HG02970 (cell line): ENCODE measurements around the gene BMP2K.

Experiments used
- ATAC-seq: cut with Tn5 transposase; IDR thresholded peaks from one replicate; pipeline ENCODE4 v1.9.1; 2021; ENCODE audit warnings: mild to moderate bottlenecking, moderate library complexity, moderate number of reproducible peaks; ENCODE audit not compliant: unreplicated experiment, low FRiP score

Gene BMP2K

DNA sequence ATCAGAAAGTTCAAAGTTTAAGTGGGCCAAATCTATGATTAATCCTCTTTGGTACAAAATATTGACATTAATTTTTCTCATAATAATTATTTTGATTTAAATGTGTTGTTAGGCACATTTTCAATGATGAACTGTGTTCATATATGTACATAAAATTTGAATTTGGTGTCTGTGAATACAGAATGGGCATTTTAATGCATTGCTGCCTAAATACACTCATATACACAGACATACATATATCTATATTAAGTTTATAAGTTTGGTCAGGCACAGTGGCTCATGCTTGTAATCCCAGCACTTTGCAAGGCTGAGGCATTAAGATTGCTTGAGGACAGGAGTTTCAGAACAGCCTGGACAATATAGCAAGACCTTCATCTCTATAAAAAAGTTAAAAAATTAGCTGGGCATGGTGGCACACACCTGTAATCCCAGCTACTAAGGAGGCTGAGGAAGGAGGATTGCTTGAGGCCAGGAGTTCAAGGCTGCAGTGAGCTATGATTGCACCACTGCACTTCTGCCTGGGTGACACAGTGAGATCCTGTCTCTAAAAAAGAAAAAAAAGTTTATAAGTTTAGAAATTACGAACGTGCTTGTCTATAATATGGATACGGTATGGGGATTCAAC, 12.3 kb upstream of the BMP2K start:
- no peak for ATAC-seq

- ATAC-seq, result no peak
Observed at GRCh38 chr4:78764498-78764961, 11.6 kb upstream of the BMP2K start.

DNA sequence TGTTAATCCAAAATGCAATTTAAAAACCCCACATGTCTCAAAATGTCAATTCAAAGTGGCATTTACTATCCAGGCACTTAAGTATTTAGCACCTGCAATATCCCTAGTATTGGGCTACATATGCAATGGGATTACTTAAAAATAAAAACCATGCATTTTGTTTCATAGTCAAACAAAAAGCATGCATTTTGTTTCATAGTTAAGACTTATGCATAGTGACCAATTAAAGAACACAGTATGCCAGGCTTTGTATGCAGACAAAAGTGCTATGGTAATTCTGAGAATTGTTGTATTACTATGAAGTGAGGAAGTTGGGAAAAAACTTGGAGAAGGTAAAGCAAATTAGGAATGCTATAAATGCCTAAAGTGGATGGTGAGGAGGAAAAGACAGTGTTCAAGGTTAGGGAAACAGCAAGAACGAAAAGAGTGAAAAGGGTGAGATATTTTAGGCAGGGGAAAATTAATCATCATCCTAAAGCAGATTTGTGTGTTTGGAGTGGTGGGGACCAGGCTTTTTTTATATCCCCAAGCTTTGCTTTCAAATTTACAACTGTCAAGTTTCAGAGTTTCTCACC, 10.6 kb upstream of the BMP2K start:
- ATAC-seq, result no peak

DNA sequence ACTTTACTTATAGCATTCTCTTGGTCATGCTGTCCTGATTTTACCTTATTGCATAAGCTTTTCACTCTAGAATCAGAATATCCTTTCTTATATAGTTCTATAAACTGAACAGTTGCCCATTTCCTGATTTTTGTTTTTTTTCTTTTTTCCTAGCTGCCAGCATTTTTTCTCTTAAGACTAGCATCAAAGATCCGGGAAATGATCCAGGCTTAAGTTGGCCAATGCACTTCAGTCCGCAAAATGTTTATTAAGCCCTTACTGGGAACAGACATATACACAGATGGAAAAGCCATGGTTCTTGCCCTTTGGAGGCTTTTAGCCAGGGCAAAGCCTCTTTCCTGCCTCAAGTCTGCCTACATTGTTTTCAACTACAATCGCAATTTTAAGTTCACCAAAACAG, 10.1 kb upstream of the BMP2K start:
- ATAC-seq, result no peak

DNA sequence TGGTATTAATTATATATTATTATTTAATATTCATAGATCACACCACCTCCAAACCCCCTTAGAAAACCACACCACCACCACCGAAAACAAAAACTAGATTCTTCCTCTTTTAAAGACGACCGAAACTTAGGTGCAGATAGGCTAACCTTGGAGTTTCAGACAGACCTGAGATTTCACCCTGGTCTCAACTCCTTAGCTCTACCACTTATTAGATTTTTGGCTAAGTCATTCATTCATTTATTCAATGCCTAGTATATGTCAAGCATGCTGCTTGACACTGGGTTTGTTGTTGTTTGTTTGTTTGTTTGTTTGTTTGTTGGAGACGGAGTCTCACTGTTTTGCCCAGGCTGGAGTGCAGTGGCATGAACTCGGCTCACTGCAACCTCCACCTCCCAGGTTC, 9.5 kb upstream of the BMP2K start:
- peak; percentile 67 for ATAC-seq

DNA sequence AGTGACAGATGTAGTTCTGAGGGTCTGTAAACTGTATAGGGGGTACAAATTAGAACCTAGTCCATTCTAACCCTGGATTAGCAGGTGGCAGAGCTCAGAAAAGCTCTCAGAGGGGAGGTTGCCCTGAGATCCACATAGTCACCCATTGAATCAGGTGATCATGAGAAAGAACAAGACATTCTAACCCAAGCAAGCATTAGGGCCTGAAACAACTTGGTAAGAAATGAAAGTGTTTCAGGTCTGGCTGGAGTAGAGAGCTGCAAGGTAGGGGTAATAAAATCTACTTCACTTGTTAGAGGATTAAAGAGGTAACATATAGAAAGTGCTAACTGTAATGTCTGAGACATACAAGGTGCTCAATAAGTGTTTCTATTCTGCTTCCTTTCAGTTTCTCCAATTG, 8.8 kb upstream of the BMP2K start:
- ATAC-seq, result no peak

GRCh38 chr4:78768452-78769180, 7.5 kb upstream of the BMP2K start:
- no peak for ATAC-seq

DNA sequence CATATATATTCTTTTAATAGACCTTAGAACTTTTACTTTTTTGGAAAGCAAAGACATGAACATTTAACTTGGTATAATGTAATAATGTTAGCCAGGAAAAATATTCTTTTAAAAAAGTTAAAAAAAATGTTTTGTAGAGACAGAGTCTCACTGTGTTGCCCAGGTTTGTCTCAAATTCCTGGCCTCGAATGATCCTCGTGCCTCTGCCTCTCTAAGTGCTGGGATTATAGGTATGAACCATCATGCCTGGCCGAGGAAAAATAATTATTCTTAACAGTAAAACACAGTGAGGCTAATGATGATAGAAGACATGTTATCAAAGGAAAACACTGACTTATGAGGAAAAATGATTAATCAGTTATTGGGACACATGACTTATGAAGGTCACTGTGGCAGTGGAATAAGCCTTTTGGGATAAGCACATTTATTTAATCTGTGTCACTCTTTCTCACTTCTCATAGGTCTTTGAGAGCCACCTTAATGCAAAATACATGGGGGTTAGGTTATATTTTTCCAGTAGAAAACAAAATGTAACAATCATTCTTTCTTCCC, 6.0 kb upstream of the BMP2K start:
- ATAC-seq, result no peak

DNA sequence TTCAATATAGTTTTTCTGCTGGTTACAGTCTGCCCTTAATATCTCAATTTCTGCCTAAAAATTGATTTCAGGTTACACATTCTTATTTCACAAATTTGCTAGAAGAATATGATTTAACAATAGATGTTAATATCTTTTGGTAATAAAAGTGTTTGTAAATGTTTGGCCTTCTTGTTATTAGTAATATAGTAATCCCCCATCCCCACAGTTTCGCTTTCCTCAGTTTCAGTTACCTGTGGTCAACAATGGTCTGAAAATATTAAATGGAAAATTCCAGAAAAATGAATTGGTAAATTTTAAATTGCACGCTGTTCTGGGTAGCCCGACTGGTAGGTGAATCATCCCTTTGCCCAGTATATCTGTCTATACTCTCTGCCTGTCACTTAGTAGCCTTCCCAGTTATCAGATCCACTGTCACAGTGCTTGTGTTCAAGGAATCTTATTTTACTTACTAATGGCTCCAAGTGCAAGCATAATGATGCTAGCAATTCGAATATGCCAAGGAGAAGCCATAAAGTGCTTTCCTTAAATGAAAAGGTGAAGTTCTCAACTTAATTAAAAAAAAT, 3.5 kb upstream of the BMP2K start:
- ATAC-seq, result no peak

DNA sequence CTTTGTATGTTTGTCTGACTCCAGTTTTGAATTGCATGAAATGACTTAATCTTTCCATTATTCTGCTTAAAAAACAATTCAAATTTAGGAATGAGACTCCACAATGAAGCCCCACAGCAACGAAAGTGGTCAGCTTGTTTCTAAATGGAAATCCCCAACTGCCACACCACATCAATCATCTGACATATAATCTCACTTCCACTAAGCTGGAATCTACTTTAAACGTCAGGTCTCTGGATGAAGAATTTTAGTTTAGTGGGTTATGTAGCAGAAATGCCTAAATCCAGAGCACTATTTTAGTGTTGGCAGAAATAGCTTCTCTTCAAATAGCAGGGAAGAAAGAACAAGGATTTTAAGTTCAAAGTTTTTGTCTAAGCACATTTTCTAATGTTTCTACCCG, 1.7 kb upstream of the BMP2K start:
- no peak for ATAC-seq

DNA sequence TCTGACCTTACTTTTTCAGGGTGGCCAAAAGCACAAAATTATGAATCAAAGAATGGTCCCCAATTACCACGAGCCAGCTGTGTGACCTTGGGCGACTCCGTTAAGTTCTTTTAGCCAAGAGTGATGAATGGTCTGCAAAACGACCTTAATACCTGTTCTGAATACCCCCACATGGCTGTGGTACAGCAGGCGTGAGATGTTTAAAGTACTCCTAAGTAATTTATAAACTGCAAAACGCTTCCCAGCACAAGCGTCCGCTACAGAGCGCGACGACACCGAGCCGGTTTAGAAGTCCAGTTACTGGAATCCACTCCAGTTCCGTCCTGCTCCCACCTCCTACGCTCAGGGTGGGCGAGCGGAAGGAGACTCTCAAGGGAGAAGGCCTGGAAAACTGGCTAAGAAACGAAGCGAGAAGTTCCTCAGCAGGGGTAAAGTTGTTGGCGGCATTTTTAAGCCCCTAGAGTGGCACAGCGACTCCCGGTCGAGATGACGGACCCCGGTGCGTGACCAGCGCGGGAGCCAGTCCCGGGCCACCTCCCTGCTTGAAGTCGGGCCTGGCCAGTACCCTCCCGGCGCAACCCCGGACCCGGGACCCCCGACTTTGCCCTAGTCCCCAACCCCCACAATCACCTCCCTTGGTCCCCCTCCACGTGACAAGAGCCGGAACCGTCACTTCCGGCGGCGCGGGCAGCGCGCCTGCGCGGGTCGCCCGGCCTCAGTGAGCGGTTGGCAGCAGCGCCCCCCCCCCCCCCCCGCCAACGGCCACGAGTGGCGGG, 659 bp upstream of the BMP2K start:
- peak; percentile 72 for ATAC-seq

DNA sequence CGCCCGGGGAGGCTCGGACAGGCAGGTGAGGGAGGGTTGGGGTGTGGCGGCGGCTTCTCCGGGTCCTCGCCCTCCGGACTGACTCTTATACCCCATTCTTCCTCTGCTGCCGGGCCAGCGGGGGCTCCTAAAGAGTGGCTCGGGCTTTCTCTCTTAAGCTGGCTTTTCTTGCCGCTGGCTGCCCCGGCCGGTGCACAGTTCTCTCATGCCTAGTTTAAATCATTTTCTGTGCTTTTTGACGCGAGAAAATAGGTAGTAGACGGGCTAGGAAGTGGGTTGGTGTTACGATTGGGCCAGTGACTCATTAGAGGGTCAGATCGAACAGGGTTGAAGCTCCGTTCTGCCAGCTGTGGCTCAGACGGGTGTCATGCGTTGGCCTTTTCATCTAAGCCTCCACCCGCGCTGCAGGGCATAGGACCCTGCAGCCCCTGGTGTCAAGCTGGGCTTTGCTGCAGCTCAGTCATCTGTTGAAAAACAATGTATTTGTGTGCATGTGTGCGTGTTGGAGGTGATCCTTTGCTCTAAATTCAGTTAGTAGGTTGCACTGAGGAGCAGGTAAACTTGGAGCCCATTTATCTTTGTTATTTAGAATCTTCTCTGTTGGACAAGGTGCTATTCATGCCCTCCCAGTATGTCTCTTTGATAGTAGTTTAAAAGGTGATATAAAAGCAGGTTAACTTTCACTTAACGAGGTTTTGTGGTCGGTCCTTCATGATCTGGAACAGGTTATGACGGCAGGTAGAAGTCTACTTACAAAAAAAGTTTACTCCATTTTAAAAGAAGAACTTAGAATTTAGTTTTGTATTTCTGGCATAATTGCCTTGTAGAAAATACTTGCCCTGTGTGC, 802 bp downstream of the BMP2K start:
- ATAC-seq, result peak; percentile 24

DNA sequence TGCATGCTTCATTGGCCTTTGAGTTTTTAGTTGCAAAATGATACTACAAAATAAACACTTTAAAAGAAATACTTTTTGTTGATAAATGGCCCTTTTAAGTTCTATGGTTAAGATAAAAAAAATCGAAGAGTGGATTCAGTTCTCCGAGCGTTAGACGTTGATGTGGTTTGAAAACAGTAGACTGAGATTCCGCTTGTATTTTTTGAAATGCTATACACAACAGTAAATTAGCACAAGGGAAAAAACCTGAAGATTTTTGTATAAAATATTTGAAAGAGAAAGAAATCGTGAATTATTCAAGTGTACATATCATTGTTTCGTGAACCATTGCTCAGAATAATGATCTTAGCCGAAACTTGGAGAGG, 1.4 kb downstream of the BMP2K start:
- no peak for ATAC-seq

- ATAC-seq, result no peak
Observed at GRCh38 chr4:78778530-78778929, 2.4 kb downstream of the BMP2K start.

- ATAC-seq, result no peak
Observed at GRCh38 chr4:78779280-78779679, 3.1 kb downstream of the BMP2K start.

DNA sequence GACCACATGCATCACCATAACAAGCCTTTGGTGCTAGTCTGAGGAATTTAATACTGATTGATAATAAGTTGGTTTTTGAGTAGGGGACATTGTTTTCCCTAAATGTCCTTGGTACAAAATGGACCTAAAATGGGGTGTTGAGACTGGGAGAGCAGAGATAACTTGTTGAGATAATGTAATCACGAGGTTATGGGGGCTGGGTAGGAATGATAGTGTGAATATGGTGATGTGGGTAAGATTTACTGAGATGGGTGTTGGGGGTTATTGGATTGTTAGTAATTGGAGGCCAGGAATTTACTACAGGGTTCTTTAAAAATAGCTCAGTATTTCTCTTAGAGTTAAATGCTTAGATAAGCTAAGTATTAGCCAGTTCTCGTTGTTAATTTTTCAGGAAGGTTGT, 3.9 kb downstream of the BMP2K start:
- ATAC-seq, result no peak

DNA sequence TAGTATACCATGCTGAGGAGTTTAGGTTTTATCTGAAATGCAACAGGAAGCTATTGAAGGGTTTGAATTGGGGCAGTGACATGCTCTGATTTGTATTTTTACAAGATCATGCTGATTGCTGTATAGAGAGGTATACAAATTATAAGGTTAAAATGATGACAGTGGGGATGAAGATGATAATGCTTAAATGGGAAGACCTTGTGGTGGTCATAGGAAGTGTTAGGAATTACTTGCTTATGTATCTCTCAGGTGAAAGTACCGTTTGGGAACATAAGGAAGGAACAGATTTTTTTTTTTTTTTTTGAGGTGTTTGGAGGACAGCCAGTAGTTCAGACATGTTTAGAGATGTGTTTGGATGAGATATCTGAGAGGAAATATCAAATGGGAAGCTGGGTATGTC, 5.0 kb downstream of the BMP2K start:
- no peak for ATAC-seq

DNA sequence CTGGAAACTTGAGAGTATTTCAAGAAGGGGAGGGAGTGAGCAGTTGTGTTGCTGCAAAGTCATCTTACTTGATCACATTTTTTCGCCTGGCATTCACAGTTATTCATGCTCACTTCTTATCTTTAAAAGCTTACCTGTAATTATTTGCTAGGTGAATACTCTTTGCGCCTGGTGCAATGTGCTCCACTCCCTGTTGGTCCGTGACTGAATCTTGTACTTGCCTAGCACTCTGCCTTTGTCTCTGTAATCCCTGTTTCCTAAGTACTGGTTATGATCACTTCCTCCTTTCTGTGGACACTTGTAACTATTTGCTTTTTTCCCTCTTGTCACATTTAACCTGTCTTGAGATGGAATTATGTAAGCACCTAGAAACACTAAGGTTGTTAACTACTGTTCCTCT, 5.8 kb downstream of the BMP2K start:
- no peak for ATAC-seq

DNA sequence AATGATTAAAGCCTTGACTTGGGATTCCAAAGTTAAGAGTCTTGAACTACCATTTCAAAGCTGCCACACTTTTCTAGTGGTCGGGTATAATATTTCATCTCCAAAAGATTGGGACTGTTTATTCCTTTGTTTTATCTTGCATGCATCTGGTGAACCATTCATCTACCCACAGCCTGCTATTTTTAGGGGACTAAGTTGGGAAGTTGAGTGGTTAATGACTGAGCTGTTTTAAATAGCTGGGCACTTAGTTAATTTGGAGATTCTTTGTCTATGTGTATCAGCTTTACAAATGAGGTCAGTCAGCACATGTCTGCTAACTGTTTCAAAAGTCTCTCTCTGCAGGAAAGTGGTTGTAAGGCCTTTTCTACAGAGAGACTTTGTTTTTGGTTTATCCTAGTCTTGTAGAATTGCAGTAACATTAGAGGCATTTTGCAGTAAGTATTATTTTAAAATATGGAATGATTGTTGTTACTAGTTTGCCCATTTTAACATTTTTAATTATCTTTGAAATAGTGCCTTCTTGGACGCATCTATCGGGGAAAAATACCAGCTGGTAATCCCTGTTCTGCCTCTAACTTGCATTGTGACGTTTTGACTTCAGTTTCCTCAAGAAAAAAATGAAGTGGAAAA, 8.2 kb downstream of the BMP2K start:
- no peak for ATAC-seq
